ENCODE measurements around the gene TRIM2.

- TF ChIP-seq CTCF (optimal IDR thresholded peaks at IDR 0.05 in 1 of 3, IDR thresholded peaks at IDR 0.05 in 1 of 3, conservative IDR thresholded peaks at IDR 0.05 in 1 of 3; ENCODE audit: extremely low read depth in 1 of 3, insufficient read depth in 2 of 3, low read length in 3 of 3) (no peak), EZH2 (IDR thresholded peaks at IDR 0.05; ENCODE audit: low read length) (no peak)
Measured at GRCh38 chr4:153259661-153260060, 55.4 kb downstream of the TRIM2 start.
